ENCODE data around the gene STIP1.

DNA sequence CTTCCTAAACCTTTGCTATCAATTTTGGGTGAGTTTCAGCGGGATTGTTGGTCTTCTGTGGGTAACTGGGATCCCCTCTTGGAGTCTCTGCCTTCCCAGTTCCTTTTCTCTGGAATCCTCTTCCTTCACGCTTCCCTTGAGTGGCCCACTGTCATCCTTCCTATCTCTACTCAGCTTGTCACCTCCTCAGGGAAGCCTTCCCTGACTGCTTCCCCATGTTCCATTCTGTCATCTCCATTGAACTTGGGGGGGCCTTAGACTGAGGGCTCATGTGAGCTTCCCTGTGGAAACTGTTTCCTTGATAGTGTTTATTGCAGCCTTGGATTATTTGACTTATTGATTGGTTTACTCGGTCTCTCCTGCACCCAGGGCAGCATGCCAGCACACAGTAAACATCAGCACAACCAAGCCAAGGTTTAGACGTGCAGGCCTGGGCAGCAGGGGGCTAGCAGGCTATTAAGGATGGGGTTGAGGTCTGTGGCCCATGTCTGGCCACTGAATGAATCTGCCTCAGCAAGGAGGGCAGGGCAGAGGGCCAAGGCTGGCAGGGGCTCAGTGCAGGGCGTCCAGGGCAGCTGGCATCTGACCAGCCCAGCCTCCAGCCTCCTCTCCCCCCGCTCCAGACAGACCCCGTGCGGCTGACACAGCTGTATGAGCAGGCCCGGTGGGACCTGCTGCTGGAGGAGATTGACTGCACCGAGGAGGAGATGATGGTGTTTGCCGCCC lies 32.8 kb downstream of the STIP1 start:
- TF ChIP-seq, protein P1, sequence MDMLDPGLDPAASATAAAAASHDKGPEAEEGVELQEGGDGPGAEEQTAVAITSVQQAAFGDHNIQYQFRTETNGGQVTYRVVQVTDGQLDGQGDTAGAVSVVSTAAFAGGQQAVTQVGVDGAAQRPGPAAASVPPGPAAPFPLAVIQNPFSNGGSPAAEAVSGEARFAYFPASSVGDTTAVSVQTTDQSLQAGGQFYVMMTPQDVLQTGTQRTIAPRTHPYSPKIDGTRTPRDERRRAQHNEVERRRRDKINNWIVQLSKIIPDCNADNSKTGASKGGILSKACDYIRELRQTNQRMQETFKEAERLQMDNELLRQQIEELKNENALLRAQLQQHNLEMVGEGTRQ (IDR thresholded peaks at IDR 0.05; ENCODE audit: low read depth, low read length), result no peak
- no peak for TF ChIP-seq MAFK (IDR thresholded peaks at IDR 0.05; ENCODE audit: low read depth, low read length)
- TF ChIP-seq, protein P2, sequence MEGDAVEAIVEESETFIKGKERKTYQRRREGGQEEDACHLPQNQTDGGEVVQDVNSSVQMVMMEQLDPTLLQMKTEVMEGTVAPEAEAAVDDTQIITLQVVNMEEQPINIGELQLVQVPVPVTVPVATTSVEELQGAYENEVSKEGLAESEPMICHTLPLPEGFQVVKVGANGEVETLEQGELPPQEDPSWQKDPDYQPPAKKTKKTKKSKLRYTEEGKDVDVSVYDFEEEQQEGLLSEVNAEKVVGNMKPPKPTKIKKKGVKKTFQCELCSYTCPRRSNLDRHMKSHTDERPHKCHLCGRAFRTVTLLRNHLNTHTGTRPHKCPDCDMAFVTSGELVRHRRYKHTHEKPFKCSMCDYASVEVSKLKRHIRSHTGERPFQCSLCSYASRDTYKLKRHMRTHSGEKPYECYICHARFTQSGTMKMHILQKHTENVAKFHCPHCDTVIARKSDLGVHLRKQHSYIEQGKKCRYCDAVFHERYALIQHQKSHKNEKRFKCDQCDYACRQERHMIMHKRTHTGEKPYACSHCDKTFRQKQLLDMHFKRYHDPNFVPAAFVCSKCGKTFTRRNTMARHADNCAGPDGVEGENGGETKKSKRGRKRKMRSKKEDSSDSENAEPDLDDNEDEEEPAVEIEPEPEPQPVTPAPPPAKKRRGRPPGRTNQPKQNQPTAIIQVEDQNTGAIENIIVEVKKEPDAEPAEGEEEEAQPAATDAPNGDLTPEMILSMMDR (conservative IDR thresholded peaks at IDR 0.05; ENCODE audit: low read depth, low read length), result no peak
- no peak for TF ChIP-seq FOS (IDR thresholded peaks at IDR 0.05; ENCODE audit: low read depth, low read length)
- no peak for TF ChIP-seq POLR2A (IDR thresholded peaks at IDR 0.05; ENCODE audit: low read depth, low read length)
- TF ChIP-seq NFE2L2 (IDR thresholded peaks at IDR 0.05; ENCODE audit: low read depth, low read length), result no peak
- TF ChIP-seq SMC3 (IDR thresholded peaks at IDR 0.05; ENCODE audit: low read depth, low read length), result no peak
- TF ChIP-seq RFX5 (IDR thresholded peaks at IDR 0.05; ENCODE audit: low read depth, low read length), result no peak
- no peak for TF ChIP-seq BHLHE40 (IDR thresholded peaks at IDR 0.05; ENCODE audit: low read depth, low read length)
